ENCODE results near the gene ZBED6. TPM values are rescaled to one million over a fixed set of nuclear protein-coding genes. Genes with fewer than 3 reads are reported as not detected.

Gene ZBED6
- total and polyA plus RNA-seq, 9 donors: 2.6 to 39.1 (median 30.9) TPM

GRCh38 chr1:203799157-203799556 is 3.7 kb downstream of the ZBED6 start:
- H3K27me3 ChIP-seq: no peaks in the 10 kb centered on the region
- no peak for DNase-seq
- TF ChIP-seq CTCF (IDR thresholded peaks at IDR 0.05): no peak
- no peak for TF ChIP-seq EP300 (IDR thresholded peaks at IDR 0.05)
- no peak for TF ChIP-seq POLR2A (IDR thresholded peaks at IDR 0.05)
- intact Hi-C loops (cut with DNase I): no loop called here
- H3K9me3 ChIP-seq: no peaks in the 10 kb centered on the region
- no peak overlapping the region for H3K27ac ChIP-seq
- H3K36me3 ChIP-seq: no peaks in the 10 kb centered on the region
- 91 to 96% (median 93%) methylated on average over 4 of the region's 4 CpGs for WGBS, 3 donors
- peaks cover 23% of the 10 kb centered on the region for H3K4me1 ChIP-seq (ENCODE audit: insufficient read depth)
- no peak overlapping the region for H3K4me3 ChIP-seq

GRCh38 chr1:203799971-203800370 is 4.5 kb downstream of the ZBED6 start:
- WGBS, 3 donors: 41 to 76% (median 49%) methylated on average over 1 of the region's 1 CpG
- Histone ChIP-seq H3K27ac (no peak overlapping the region), H3K4me3 (no peak overlapping the region)

GRCh38 chr1:203805689-203806088 is 10.3 kb downstream of the ZBED6 start:
- no peaks in the 10 kb centered on the region for H3K36me3 ChIP-seq
- H3K9me3 ChIP-seq: no peaks in the 10 kb centered on the region
- intact Hi-C loops (cut with DNase I): no loop called here
- TF ChIP-seq POLR2A (IDR thresholded peaks at IDR 0.05) (no peak), CTCF (IDR thresholded peaks at IDR 0.05) (no peak), EP300 (IDR thresholded peaks at IDR 0.05) (no peak)
- no peak for DNase-seq
- H3K27ac ChIP-seq: no peak overlapping the region
- no peaks in the 10 kb centered on the region for H3K27me3 ChIP-seq
- peaks cover 8% of the 10 kb centered on the region for H3K4me1 ChIP-seq (ENCODE audit: insufficient read depth)
- WGBS, 3 donors: 97 to 98% (median 97%) methylated on average over 7 of the region's 7 CpGs
- H3K4me3 ChIP-seq: no peak overlapping the region

More at GRCh38 chr1:203799971-203800370, 4.5 kb downstream of the ZBED6 start:
- intact Hi-C loops (cut with DNase I): no loop called here
- TF ChIP-seq CTCF (IDR thresholded peaks at IDR 0.05) (no peak), POLR2A (IDR thresholded peaks at IDR 0.05) (no peak), EP300 (IDR thresholded peaks at IDR 0.05) (no peak)
- Histone ChIP-seq H3K36me3 (no peaks in the 10 kb centered on the region), H3K9me3 (no peaks in the 10 kb centered on the region), H3K27me3 (no peaks in the 10 kb centered on the region), H3K4me1 (ENCODE audit: insufficient read depth) (peaks cover 23% of the 10 kb centered on the region)
- DNase-seq: no peak

GRCh38 chr1:203807196-203807595 is 11.8 kb downstream of the ZBED6 start:
- Histone ChIP-seq H3K4me3 (no peak overlapping the region), H3K4me1 (ENCODE audit: insufficient read depth) (peaks cover 11% of the 10 kb centered on the region), H3K9me3 (no peaks in the 10 kb centered on the region), H3K27ac (no peak overlapping the region), H3K36me3 (no peaks in the 10 kb centered on the region), H3K27me3 (no peaks in the 10 kb centered on the region)
- TF ChIP-seq CTCF (IDR thresholded peaks at IDR 0.05): no peak
- 9 to 18% (median 11%) methylated on average over 2 of the region's 2 CpGs for WGBS, 3 donors
- DNase-seq: no peak
- intact Hi-C loops (cut with DNase I): no loop called here

Data from ovary (tissue), 9 donors.